ENCODE measurements around the gene VTN. TPM values are rescaled to one million over a fixed set of nuclear protein-coding genes. Genes with fewer than 3 reads are reported as not detected.

The VTN gene, protein sequence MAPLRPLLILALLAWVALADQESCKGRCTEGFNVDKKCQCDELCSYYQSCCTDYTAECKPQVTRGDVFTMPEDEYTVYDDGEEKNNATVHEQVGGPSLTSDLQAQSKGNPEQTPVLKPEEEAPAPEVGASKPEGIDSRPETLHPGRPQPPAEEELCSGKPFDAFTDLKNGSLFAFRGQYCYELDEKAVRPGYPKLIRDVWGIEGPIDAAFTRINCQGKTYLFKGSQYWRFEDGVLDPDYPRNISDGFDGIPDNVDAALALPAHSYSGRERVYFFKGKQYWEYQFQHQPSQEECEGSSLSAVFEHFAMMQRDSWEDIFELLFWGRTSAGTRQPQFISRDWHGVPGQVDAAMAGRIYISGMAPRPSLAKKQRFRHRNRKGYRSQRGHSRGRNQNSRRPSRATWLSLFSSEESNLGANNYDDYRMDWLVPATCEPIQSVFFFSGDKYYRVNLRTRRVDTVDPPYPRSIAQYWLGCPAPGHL
- 0.42 and 0.44 TPM in 2 replicates for polyA plus RNA-seq (2013)

DNA sequence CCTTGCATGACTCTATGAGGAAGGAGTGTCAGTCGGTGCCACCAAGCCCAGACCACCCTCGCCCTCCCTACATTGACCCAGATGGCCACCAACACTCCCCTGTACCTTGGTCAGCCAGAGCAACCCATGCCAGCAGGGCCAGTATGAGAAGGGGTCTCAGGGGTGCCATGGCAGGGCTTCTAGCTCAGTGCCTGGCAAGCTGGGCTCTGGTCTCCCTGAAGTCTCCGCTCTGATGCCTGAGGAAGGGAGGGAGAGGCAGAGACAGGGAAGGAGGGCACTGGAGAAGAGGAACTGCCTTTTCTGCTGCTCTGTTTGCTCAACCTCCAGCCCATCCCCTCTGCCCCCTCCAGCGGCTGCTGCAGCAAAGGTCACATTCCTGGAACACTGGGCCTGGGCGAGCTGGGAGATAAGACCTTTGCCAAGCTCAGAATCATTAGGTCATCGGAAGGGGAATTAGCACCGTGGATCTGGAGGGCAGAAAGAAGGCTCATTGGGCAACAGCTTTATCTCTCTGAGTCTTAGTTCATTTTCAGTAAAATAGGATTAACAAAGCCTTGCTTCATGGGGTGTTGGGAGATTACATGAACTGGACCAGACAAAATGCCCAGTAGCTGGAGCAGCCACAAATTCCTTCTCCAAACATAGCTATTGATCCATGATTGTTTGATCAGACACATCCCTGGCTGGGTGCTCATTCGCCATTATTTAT, at the start of gene VTN:
Gene VTN, minus strand, starts transcription at position 273 of the 709 bp plus-strand sequence. Its CDS starts 104 bp downstream, at position 169.
- Histone ChIP-seq H3K9me3 (ENCODE audit: insufficient read depth, low read depth, low read length) (no peaks in the 10 kb centered on the region), H3K4me3 (ENCODE audit: low read depth, low read length) (no peak within 1 kb of the TSS), H2BK120ac (ENCODE audit: insufficient read depth, low read length, poor library complexity) (no peak within 1 kb of the TSS), H3K79me1 (ENCODE audit: low read length) (no peaks in the 10 kb centered on the region), H4K91ac (ENCODE audit: low read depth, low read length) (peak within 1 kb of the TSS; percentile 54), H3K9ac (ENCODE audit: low read length) (no peak within 1 kb of the TSS), H3K4me1 (ENCODE audit: control insufficient read depth in 1 of 2, insufficient read depth in 2 of 2, low read length in 2 of 2) (peaks cover 16 to 22% of the 10 kb centered on the region in 2 experiments), H3K18ac (ENCODE audit: low read length) (no peak within 1 kb of the TSS), H3K14ac (ENCODE audit: low read length) (no peak within 1 kb of the TSS), H4K8ac (ENCODE audit: low read depth, low read length) (peak within 1 kb of the TSS; percentile 4), H2AFZ (ENCODE audit: insufficient read depth, low read length, poor library complexity) (no peak within 1 kb of the TSS), H3K36me3 (ENCODE audit: control insufficient read depth in 1 of 2, insufficient read depth in 2 of 2, low read length in 2 of 2) (peaks cover 0 to 2% of the 10 kb centered on the region in 2 experiments), H3K23ac (ENCODE audit: low read length) (no peak within 1 kb of the TSS), H3K27ac (ENCODE audit: low read depth, low read length) (no peak within 1 kb of the TSS), H2AK5ac (ENCODE audit: low read length) (no peak within 1 kb of the TSS), H3K4me2 (ENCODE audit: low read length) (peak within 1 kb of the TSS; percentile 63), H3K79me2 (ENCODE audit: control insufficient read depth, insufficient read depth, low read length, poor library complexity) (no peaks in the 10 kb centered on the region), H3K4ac (ENCODE audit: low read depth, low read length) (no peak within 1 kb of the TSS), H2BK5ac (ENCODE audit: low read depth, low read length, poor library complexity) (no peak within 1 kb of the TSS), H2BK12ac (ENCODE audit: low read length) (peak within 1 kb of the TSS; percentile 47), H3K27me3 (ENCODE audit: insufficient read depth, low read length) (peaks cover 21% of the 10 kb centered on the region), H4K12ac (ENCODE audit: low read depth, low read length) (no peak within 1 kb of the TSS)
- peak; percentile 27 to 64 for DNase-seq
- no CpG with 5 or more reads among the region's 8 CpGs for WGBS (ENCODE audit: extremely low coverage, insufficient coverage, insufficient read length)

DNA sequence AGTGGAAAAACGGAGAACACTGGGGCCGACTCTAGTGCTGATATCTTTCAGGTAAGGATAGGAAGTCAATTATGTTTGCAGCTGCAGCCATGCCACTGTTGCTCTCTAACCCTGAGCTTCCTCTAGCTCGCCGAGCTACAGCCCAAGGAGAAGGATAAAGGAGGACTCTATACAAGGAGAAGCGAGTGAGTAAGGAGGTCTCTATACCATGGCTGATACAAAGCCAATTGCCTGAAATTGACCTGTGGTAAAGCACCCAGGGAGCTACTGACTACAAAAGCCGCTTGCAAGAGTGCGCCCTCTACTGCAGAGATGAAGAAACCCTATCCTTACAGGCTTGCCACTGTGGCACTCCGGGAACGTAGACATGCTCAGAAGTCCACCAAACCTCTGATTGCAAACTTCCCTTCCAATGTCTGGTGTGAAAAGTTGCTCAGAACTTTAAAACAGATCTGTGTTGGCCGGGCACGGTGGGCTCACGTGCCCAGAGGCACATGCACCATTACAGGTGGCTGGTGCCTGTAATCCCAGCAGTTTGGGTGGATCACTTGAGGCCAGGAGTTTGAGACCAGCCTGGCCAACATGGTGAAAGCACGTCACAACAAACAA, 46.7 kb upstream of the VTN start:
- no peak overlapping the region for H3K18ac ChIP-seq (ENCODE audit: low read length)
- WGBS (ENCODE audit: extremely low coverage, insufficient coverage, insufficient read length), result no CpG with 5 or more reads among the region's 13 CpGs
- H2AFZ ChIP-seq (ENCODE audit: insufficient read depth, low read length, poor library complexity), result no peak overlapping the region
- H2BK12ac ChIP-seq (ENCODE audit: low read length), result no peak overlapping the region
- H4K8ac ChIP-seq (ENCODE audit: low read depth, low read length), result no peak overlapping the region
- H3K79me1 ChIP-seq (ENCODE audit: low read length), result no peaks in the 10 kb centered on the region
- no peaks in the 10 kb centered on the region for H3K9me3 ChIP-seq (ENCODE audit: insufficient read depth, low read depth, low read length)
- H3K4ac ChIP-seq (ENCODE audit: low read depth, low read length), result no peak overlapping the region
- no peaks in the 10 kb centered on the region for H3K4me1 ChIP-seq (ENCODE audit: control insufficient read depth in 1 of 2, insufficient read depth in 2 of 2, low read length in 2 of 2)
- H3K14ac ChIP-seq (ENCODE audit: low read length), result no peak overlapping the region
- H3K9ac ChIP-seq (ENCODE audit: low read length), result no peak overlapping the region
- H3K79me2 ChIP-seq (ENCODE audit: control insufficient read depth, insufficient read depth, low read length, poor library complexity), result no peaks in the 10 kb centered on the region
- no peak overlapping the region for H4K91ac ChIP-seq (ENCODE audit: low read depth, low read length)
- H3K27me3 ChIP-seq (ENCODE audit: insufficient read depth, low read length), result no peaks in the 10 kb centered on the region
- no peak overlapping the region for H2BK120ac ChIP-seq (ENCODE audit: insufficient read depth, low read length, poor library complexity)
- H4K12ac ChIP-seq (ENCODE audit: low read depth, low read length), result no peak overlapping the region
- no peak overlapping the region for H3K23ac ChIP-seq (ENCODE audit: low read length)
- no peaks in the 10 kb centered on the region for H3K36me3 ChIP-seq (ENCODE audit: control insufficient read depth in 1 of 2, insufficient read depth in 2 of 2, low read length in 2 of 2)
- peak; percentile 54 to 82 for DNase-seq
- no peak overlapping the region for H3K4me2 ChIP-seq (ENCODE audit: low read length)
- no peak overlapping the region for H3K4me3 ChIP-seq (ENCODE audit: low read depth, low read length)
- H2AK5ac ChIP-seq (ENCODE audit: low read length), result no peak overlapping the region
- H2BK5ac ChIP-seq (ENCODE audit: low read depth, low read length, poor library complexity), result no peak overlapping the region
- H3K27ac ChIP-seq (ENCODE audit: low read depth, low read length), result no peak overlapping the region

DNA sequence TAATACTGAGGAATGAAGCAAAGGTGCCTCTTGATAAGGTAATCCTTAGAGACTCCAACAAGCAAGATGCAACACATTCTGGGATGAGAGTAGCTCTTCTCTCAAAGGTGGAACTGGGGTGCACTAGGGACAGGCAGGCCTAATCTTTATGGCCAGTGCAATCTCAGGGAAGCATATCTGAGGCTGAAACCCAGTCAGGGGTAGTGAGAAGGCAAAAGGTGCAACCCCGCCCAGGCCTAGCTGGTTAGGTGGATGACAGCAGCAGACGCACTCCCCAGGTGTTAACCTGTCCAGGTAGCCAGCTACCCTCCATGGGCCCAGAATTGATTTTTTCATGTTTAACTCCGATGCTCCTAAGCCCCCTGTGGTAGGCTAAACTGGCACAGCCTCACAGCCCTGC, 45.8 kb upstream of the VTN start:
- no peak overlapping the region for H3K18ac ChIP-seq (ENCODE audit: low read length)
- no CpG with 5 or more reads among the region's 3 CpGs for WGBS (ENCODE audit: extremely low coverage, insufficient coverage, insufficient read length)
- H3K4me2 ChIP-seq (ENCODE audit: low read length), result no peak overlapping the region
- no peak overlapping the region for H2BK120ac ChIP-seq (ENCODE audit: insufficient read depth, low read length, poor library complexity)
- no peak overlapping the region for H2BK12ac ChIP-seq (ENCODE audit: low read length)
- H2BK5ac ChIP-seq (ENCODE audit: low read depth, low read length, poor library complexity), result no peak overlapping the region
- H3K79me1 ChIP-seq (ENCODE audit: low read length), result no peaks in the 10 kb centered on the region
- no peak overlapping the region for H2AK5ac ChIP-seq (ENCODE audit: low read length)
- DNase-seq, result no peak
- no peak overlapping the region for H3K4ac ChIP-seq (ENCODE audit: low read depth, low read length)
- H3K9me3 ChIP-seq (ENCODE audit: insufficient read depth, low read depth, low read length), result no peaks in the 10 kb centered on the region
- H3K27ac ChIP-seq (ENCODE audit: low read depth, low read length), result no peak overlapping the region
- H4K91ac ChIP-seq (ENCODE audit: low read depth, low read length), result no peak overlapping the region
- no peak overlapping the region for H4K8ac ChIP-seq (ENCODE audit: low read depth, low read length)
- no peaks in the 10 kb centered on the region for H3K27me3 ChIP-seq (ENCODE audit: insufficient read depth, low read length)
- H3K23ac ChIP-seq (ENCODE audit: low read length), result no peak overlapping the region
- H3K14ac ChIP-seq (ENCODE audit: low read length), result no peak overlapping the region
- no peak overlapping the region for H3K4me3 ChIP-seq (ENCODE audit: low read depth, low read length)
- H3K36me3 ChIP-seq (ENCODE audit: control insufficient read depth in 1 of 2, insufficient read depth in 2 of 2, low read length in 2 of 2), result no peaks in the 10 kb centered on the region
- H3K4me1 ChIP-seq (ENCODE audit: control insufficient read depth in 1 of 2, insufficient read depth in 2 of 2, low read length in 2 of 2), result no peaks in the 10 kb centered on the region
- H3K9ac ChIP-seq (ENCODE audit: low read length), result no peak overlapping the region
- no peak overlapping the region for H2AFZ ChIP-seq (ENCODE audit: insufficient read depth, low read length, poor library complexity)
- no peak overlapping the region for H4K12ac ChIP-seq (ENCODE audit: low read depth, low read length)
- H3K79me2 ChIP-seq (ENCODE audit: control insufficient read depth, insufficient read depth, low read length, poor library complexity), result no peaks in the 10 kb centered on the region

DNA sequence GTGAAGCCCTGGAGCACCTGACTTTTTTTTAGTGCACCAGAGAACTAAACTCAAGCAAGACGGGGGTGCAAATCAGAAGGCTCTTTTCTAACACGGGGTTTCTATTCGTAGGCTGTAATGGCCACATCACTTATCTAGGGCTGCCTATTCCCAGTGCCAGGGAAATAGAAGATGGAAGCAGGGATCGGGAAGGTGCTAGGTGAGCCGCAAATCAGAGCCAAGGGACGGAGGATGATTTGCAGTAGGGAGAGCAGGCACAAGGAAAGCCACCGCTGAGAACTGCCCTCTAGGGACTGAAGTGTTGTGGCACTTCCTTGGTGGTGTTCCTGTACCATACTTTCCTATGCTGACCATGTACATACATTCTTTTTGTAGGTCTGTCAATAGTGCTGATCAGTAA, 43.7 kb upstream of the VTN start:
- no peaks in the 10 kb centered on the region for H3K4me1 ChIP-seq (ENCODE audit: control insufficient read depth in 1 of 2, insufficient read depth in 2 of 2, low read length in 2 of 2)
- H3K9me3 ChIP-seq (ENCODE audit: insufficient read depth, low read depth, low read length), result no peaks in the 10 kb centered on the region
- H3K23ac ChIP-seq (ENCODE audit: low read length), result no peak overlapping the region
- no peak overlapping the region for H2AK5ac ChIP-seq (ENCODE audit: low read length)
- H3K27me3 ChIP-seq (ENCODE audit: insufficient read depth, low read length), result no peaks in the 10 kb centered on the region
- H2BK12ac ChIP-seq (ENCODE audit: low read length), result no peak overlapping the region
- no CpG with 5 or more reads among the region's 7 CpGs for WGBS (ENCODE audit: extremely low coverage, insufficient coverage, insufficient read length)
- H3K36me3 ChIP-seq (ENCODE audit: control insufficient read depth in 1 of 2, insufficient read depth in 2 of 2, low read length in 2 of 2), result no peaks in the 10 kb centered on the region
- H2AFZ ChIP-seq (ENCODE audit: insufficient read depth, low read length, poor library complexity), result no peak overlapping the region
- H3K79me1 ChIP-seq (ENCODE audit: low read length), result no peaks in the 10 kb centered on the region
- DNase-seq, result no peak
- H3K18ac ChIP-seq (ENCODE audit: low read length), result no peak overlapping the region
- H2BK120ac ChIP-seq (ENCODE audit: insufficient read depth, low read length, poor library complexity), result no peak overlapping the region
- no peak overlapping the region for H3K9ac ChIP-seq (ENCODE audit: low read length)
- no peaks in the 10 kb centered on the region for H3K79me2 ChIP-seq (ENCODE audit: control insufficient read depth, insufficient read depth, low read length, poor library complexity)
- H4K8ac ChIP-seq (ENCODE audit: low read depth, low read length), result no peak overlapping the region
- no peak overlapping the region for H4K91ac ChIP-seq (ENCODE audit: low read depth, low read length)
- H3K14ac ChIP-seq (ENCODE audit: low read length), result no peak overlapping the region
- no peak overlapping the region for H3K4ac ChIP-seq (ENCODE audit: low read depth, low read length)
- H2BK5ac ChIP-seq (ENCODE audit: low read depth, low read length, poor library complexity), result no peak overlapping the region
- no peak overlapping the region for H3K4me2 ChIP-seq (ENCODE audit: low read length)
- H3K27ac ChIP-seq (ENCODE audit: low read depth, low read length), result no peak overlapping the region
- no peak overlapping the region for H4K12ac ChIP-seq (ENCODE audit: low read depth, low read length)
- no peak overlapping the region for H3K4me3 ChIP-seq (ENCODE audit: low read depth, low read length)
